Posterior cingulate gyrus (tissue), 11 donors: ENCODE measurements around the gene SATB2.

ENCODE experiments used
- DNase-seq, 10 donors: peaks; one replicate each; pipeline versions ENCODE4 v3.0.0 to v3.0.0-alpha.2; 2020 to 2021; ENCODE audit warnings: mixed read lengths in 3 of 10
- intact Hi-C: fragments of 100-400 bp; cut with DNase I; formaldehyde crosslinking; loops from one replicate; pipeline ENCODE4 v1.15.1; 2023

SATB2 gene

GRCh38 chr2:199457147-199458008, at the start of gene SATB2:
TSS of gene SATB2 (minus strand) at chr2:199457939. CDS start at chr2:199456037, 1,902 bp downstream.
- peak in 4 of 10 donors; percentile 26 to 87 (median 82) for DNase-seq
- intact Hi-C loops: loop anchor here (10.0 kb wide), 1 partner anchor 397 kb away; the partner anchor contains the start of gene FTCDNL1

DNA sequence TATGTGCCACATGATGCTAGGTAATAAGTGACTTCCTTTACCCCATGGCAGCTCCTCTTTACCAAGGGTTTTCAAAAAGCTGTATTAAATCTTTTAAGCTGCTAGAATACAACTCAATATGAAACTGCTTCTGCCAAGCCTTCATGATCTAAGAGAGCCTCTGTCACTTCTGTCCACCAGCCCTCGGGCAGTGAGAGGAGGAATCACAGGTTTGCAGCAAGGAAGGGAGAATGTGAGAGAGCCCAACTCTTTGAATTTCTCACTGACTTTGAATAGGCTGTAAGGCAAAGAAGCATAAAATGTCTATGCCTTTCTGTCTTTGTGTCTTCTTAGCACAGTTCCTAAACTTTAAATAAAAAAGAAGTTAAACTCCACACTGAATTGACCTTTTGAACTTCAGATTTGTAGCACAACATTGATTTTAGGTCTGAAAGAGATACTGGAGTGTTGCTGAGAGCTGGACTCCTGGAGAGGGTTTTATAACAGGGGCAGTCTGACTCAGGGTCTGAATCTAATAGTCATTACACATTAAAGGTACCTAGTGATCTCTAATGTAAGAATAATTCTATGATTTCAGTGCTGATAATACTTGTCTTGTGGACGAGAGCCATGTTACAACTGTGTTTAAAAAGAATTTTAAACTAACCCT, 48.1 kb upstream of the SATB2 start:
- DNase-seq: no peak
- intact Hi-C loops: no loop called here

DNA sequence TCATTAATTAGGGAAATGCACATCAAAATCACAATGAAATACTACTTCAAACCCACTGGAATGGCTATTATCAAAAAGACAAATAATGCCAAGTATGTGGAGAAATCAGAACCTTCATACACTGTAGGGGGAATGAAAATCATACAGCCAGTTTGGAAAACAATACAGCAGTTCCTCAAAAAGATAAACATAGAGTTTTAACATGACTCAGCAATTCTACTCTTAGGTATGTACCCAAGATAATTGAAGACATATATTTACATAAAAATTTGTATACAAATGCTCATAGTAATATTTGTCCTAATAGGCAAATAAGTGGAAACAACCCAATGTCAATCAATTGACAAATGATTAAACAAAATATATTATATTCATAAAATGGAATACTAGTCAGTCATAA, 45.4 kb upstream of the SATB2 start:
- DNase-seq: no peak
- intact Hi-C loops: no loop called here

- intact Hi-C loops: no loop called here
- no peak for DNase-seq
These were observed 41.3 kb upstream of the SATB2 start for GRCh38 chr2:199499005-199499404.

GRCh38 chr2:199495147-199495546, 37.4 kb upstream of the SATB2 start:
- DNase-seq: no peak
- intact Hi-C loops: no loop called here

GRCh38 chr2:199490049-199490448, 32.3 kb upstream of the SATB2 start:
- no peak for DNase-seq
- intact Hi-C loops: no loop called here

GRCh38 chr2:199488772-199489400, 31.1 kb upstream of the SATB2 start:
- DNase-seq: peak in 6 of 10 donors; percentile 28 to 90 (median 62)
- intact Hi-C loops: loop anchor here (10.0 kb wide), 1 partner anchor 366 kb away; the partner anchor contains the start of gene FTCDNL1

DNA sequence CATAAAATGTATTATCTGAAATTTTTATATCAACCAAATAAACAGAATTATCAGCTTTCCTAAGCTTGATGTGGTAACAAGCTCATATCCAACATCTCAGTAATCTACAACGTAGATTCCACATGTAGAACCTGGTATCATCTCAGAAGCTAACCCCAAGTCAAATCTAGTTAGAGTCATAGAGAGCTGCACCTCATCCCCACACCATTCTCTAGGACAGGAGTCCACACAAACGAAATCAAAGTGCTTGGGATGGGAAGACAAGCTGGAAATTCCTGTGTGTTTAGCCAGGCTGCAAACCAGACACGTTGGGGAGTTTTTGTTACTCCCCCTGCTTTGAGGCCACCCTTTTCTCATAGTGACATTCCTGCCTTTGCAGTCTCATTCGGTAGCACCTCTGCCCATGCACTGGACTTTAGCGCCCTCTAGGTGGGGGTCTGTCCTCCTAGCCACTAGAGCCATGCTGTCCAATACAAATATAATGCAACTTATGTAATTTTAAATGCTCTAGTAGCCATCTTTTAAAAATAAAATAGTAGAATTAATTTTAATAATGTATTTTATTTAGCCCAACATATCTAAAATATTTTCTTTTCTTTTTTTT, 28.1 kb upstream of the SATB2 start:
- intact Hi-C loops: loop anchor here (10.0 kb wide), 1 partner anchor 369 kb away; the partner anchor contains the start of gene FTCDNL1
- peak in 6 of 10 donors; percentile 52 to 94 (median 70) for DNase-seq

GRCh38 chr2:199484927-199485326, 27.2 kb upstream of the SATB2 start:
- intact Hi-C loops: loop anchor here (10.0 kb wide), 1 partner anchor 370 kb away; the partner anchor contains the start of gene FTCDNL1
- DNase-seq: no peak

- DNase-seq: no peak
- intact Hi-C loops: loop anchor here (10.0 kb wide), 1 partner anchor 374 kb away; the partner anchor contains the start of gene FTCDNL1
These were observed 23.2 kb upstream of the SATB2 start for GRCh38 chr2:199480966-199481365.

DNA sequence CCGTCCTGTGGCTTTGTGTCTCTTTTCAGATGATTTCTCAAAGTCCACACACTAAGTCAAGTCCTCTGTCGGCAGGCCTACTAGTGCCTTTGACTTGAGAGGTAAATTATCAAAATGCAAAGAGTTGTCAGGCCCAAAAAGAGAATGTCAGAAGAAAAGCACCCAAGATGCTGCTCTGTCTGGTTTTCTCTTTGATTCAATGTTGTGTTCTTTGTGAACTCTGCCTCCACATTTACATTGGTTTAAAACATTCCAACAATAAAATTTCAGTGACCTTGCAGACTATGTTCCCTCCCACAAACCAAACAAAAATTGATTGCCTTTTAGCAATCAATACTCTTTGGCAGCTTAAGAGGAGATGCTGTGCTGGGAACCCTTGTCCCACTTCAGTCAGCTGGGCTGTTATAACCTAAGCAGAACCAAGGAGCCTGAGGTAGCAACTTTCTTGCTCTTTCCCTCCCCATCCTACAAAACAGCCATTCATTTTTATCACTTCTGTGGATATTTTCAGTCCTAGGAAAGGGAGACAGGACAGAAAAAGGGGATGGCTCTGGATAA, 19.6 kb upstream of the SATB2 start:
- intact Hi-C loops: loop anchor here (10.0 kb wide), 1 partner anchor 107 kb away; no protein-coding TSS in a partner anchor
- no peak for DNase-seq

- intact Hi-C loops: loop anchor here (10.0 kb wide), 1 partner anchor 113 kb away; no protein-coding TSS in a partner anchor
- DNase-seq: peak in 9 of 10 donors; percentile 60 to 97 (median 75)
These were observed 13.8 kb upstream of the SATB2 start for GRCh38 chr2:199471443-199472057.

- peak in 4 of 10 donors; percentile 25 to 87 (median 52) for DNase-seq
- intact Hi-C loops: loop anchor here (10.0 kb wide), 1 partner anchor 114 kb away; no protein-coding TSS in a partner anchor
These were observed 13.1 kb upstream of the SATB2 start for GRCh38 chr2:199470672-199471442.

- intact Hi-C loops: loop anchor here (10.0 kb wide), 1 partner anchor 114 kb away; no protein-coding TSS in a partner anchor
- no peak for DNase-seq
These were observed 12.6 kb upstream of the SATB2 start for GRCh38 chr2:199470361-199470671.

- intact Hi-C loops: loop anchor here (10.0 kb wide), 2 partner anchors 115 to 275 kb away; no protein-coding TSS in a partner anchor
- DNase-seq: peak in 2 of 10 donors; percentile 76 to 80
These were observed 12.0 kb upstream of the SATB2 start for GRCh38 chr2:199469514-199470360.

DNA sequence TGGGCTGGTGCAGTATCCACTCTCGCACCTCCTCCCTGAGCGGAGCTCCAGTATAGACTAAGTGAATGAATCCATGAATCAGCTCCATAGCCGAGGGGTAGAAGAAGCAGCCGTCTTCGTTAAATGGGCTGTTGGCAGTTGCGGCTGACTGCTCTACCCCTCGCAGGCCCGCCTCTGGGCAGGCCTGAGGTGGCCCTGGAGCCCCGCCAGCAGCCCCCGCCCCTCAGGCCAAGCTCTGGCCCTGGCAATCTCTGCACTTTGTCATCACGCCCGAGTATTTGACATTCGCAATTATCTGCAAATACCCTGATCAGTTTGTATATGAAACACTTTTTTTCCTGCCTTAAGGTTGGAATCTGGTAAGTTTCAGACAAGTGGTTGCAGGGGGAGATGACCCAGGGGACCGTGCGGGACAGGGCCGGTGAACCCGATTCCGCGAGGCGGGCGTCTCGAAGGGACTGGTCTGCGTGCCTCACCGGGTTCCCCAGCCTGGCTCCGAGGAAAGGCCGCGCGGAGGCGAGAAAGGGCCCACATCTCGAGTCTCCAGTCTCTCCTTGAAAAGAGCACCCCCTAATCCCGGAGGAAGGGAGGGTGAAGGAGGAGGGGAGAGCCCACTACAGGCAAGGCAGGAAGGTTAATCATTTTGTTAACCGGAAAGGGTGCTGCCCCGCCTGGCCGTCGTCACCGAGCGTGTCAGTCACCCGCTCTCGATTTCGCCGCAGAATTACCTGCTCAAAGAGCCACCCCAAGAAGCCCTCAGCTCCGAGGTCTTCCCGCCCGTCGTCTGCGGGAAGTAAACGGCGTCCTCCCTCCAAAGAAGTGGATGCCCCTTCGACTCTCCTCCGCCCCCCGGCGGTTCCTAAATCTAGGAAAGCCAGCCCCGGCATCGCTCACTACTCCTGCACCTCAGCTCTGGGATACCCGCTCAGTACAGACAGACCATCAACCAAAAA, 11.1 kb upstream of the SATB2 start:
- DNase-seq: peak in 4 of 10 donors; percentile 31 to 87 (median 81)
- intact Hi-C loops: loop anchor here (10.0 kb wide), 1 partner anchor 276 kb away; no protein-coding TSS in a partner anchor
